Measurements from ENCODE around the gene SMLR1. TPM values are rescaled to one million over a fixed set of nuclear protein-coding genes. Genes with fewer than 3 reads are reported as not detected.

SMLR1 gene
- total RNA-seq, 2 donors from 2014 or later = not detected

GRCh38 chr6:130783416-130784107, 43.6 kb upstream of the SMLR1 start:
- no peaks in the 10 kb centered on the region for H3K36me3 ChIP-seq
- no peaks in the 10 kb centered on the region for H3K27me3 ChIP-seq
- H3K4me1 ChIP-seq = no peaks in the 10 kb centered on the region
- no peaks in the 10 kb centered on the region for H3K9me3 ChIP-seq
- no peak for DNase-seq (ENCODE audit: low spot score)
- no peak overlapping the region for H3K27ac ChIP-seq
- no peak overlapping the region for H3K4me3 ChIP-seq
- TF ChIP-seq, protein P1, sequence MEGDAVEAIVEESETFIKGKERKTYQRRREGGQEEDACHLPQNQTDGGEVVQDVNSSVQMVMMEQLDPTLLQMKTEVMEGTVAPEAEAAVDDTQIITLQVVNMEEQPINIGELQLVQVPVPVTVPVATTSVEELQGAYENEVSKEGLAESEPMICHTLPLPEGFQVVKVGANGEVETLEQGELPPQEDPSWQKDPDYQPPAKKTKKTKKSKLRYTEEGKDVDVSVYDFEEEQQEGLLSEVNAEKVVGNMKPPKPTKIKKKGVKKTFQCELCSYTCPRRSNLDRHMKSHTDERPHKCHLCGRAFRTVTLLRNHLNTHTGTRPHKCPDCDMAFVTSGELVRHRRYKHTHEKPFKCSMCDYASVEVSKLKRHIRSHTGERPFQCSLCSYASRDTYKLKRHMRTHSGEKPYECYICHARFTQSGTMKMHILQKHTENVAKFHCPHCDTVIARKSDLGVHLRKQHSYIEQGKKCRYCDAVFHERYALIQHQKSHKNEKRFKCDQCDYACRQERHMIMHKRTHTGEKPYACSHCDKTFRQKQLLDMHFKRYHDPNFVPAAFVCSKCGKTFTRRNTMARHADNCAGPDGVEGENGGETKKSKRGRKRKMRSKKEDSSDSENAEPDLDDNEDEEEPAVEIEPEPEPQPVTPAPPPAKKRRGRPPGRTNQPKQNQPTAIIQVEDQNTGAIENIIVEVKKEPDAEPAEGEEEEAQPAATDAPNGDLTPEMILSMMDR (IDR thresholded peaks at IDR 0.05) = no peak

DNA sequence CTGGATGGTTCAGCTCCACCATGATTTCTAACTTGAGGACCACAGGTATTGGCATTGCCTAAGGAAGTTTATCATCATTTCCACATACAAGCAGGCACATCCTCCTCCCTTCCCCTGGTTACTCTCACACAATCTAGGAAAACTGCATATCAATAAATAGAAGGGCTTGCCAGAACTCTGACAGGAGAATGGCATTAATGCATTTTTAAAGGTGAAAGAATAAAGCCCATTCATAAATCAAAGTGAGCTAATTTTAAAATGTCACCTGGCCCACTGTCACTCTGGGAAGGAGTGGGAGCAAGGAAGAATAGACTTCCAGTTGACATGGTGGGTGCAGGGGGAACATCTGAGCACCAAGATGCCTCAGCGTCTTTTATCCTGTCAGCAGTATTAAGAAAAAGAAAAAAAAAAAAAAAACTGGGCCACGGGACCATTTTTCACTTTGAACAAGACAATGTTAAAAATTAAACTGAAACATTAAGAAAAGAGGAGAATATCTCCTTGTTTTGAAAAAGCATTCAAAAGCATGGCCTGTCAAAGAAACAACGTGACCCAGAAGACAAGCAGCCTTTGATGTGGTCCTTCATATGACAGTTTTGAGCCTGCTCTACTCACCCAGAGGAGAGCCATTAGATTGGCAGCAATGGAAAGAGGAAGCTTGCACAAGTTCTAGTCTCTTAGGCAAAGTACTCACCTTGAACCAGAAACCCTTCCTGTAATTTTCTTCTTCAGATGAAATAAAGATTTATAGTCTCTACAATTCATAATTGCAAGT, 39.3 kb upstream of the SMLR1 start:
- TF ChIP-seq, protein P1 (IDR thresholded peaks at IDR 0.05) = no peak
- Histone ChIP-seq H3K9me3 (no peaks in the 10 kb centered on the region), H3K27ac (no peak overlapping the region), H3K4me3 (no peak overlapping the region), H3K27me3 (no peaks in the 10 kb centered on the region), H3K36me3 (no peaks in the 10 kb centered on the region), H3K4me1 (no peaks in the 10 kb centered on the region)
- no peak for DNase-seq (ENCODE audit: low spot score)

- H3K9me3 ChIP-seq = no peaks in the 10 kb centered on the region
- H3K4me1 ChIP-seq = no peaks in the 10 kb centered on the region
- H3K27ac ChIP-seq = no peak overlapping the region
- no peak overlapping the region for H3K4me3 ChIP-seq
- H3K27me3 ChIP-seq = no peaks in the 10 kb centered on the region
- H3K36me3 ChIP-seq = no peaks in the 10 kb centered on the region
- DNase-seq (ENCODE audit: low spot score) = no peak
- TF ChIP-seq, protein P1 (IDR thresholded peaks at IDR 0.05) = no peak
These were observed 38.3 kb upstream of the SMLR1 start for GRCh38 chr6:130788954-130789353.

GRCh38 chr6:130794010-130794697, 33.1 kb upstream of the SMLR1 start:
- TF ChIP-seq, protein P1 (IDR thresholded peaks at IDR 0.05) = no peak
- H3K9me3 ChIP-seq = peaks cover 0 to 10% of the 10 kb centered on the region in 2 donors

DNA sequence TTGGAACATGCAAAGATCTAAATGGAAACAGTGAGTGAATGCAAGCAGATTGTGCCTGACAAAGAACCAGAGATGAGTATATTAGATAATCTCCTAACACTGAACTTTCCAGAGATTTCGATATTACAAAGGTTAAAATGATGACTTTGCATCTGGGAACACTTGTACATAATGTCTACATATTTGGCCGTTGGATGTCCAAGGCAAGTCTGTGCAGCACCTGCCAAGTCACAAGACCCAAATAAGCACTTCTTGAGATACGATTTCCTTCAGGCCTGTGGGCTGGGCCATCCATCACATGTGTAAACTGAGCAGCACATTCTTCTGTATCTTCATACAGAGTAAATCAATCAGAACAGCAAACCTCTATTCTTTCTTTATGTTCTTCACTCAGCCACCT, 32.5 kb upstream of the SMLR1 start:
- no peaks in the 10 kb centered on the region for H3K27me3 ChIP-seq
- no peaks in the 10 kb centered on the region for H3K36me3 ChIP-seq
- TF ChIP-seq, protein P1 (IDR thresholded peaks at IDR 0.05) = no peak
- no peak for DNase-seq (ENCODE audit: low spot score)
- peaks cover 0 to 15% of the 10 kb centered on the region in 2 donors for H3K9me3 ChIP-seq
- H3K4me3 ChIP-seq = no peak overlapping the region
- H3K27ac ChIP-seq = no peak overlapping the region
- H3K4me1 ChIP-seq = peaks cover 0 to 4% of the 10 kb centered on the region in 2 donors

More at GRCh38 chr6:130794010-130794697, 33.1 kb upstream of the SMLR1 start:
- no peak overlapping the region for H3K4me3 ChIP-seq
- DNase-seq (ENCODE audit: low spot score) = no peak
- H3K36me3 ChIP-seq = no peaks in the 10 kb centered on the region
- H3K27ac ChIP-seq = no peak overlapping the region
- H3K4me1 ChIP-seq = peaks cover 0 to 4% of the 10 kb centered on the region in 2 donors
- no peaks in the 10 kb centered on the region for H3K27me3 ChIP-seq

Measured in right atrium auricular region (tissue), 2 donors.